OCI-LY1 (cell line): ENCODE data around the gene FNDC8.

Source experiments
- H2AFZ ChIP-seq: fragments of 200-600 bp; sonication (generic), shearing (Covaris generic); 2 replicates; pipeline ENCODE4 v1.6.0; 2014; ENCODE audit warnings: antibody characterized with exemption, mild to moderate bottlenecking, low read length
- H3F3A ChIP-seq: fragments of 200-600 bp; sonication (generic), shearing (Covaris generic); 2 replicates; pipeline ENCODE4 v1.6.0; 2014; ENCODE audit warnings: mild to moderate bottlenecking, antibody characterized with exemption, low read length, moderate library complexity; ENCODE audit not compliant: insufficient read depth
- H3K27ac ChIP-seq: fragments of 200-600 bp; sonication (generic); 2 replicates; pipeline ENCODE4 v1.5.1; 2014; ENCODE audit warnings: low read length, mixed run types, mild to moderate bottlenecking, low read depth; ENCODE audit not compliant: poor library complexity, severe bottlenecking
- H3K27me3 ChIP-seq: fragments of 200-600 bp; sonication (generic); 2 replicates; pipeline ENCODE4 v1.6.0; 2014; ENCODE audit warnings: antibody characterized with exemption, mild to moderate bottlenecking, low read length, moderate library complexity; ENCODE audit not compliant: insufficient read depth
- H3K36me3 ChIP-seq: fragments of 200-600 bp; sonication (generic); 2 replicates; pipeline ENCODE4 v1.6.1; 2014; ENCODE audit warnings: mild to moderate bottlenecking, antibody characterized with exemption, low read length, moderate library complexity, mixed read lengths; ENCODE audit not compliant: insufficient read depth
- H3K4me1 ChIP-seq: fragments of 200-600 bp; sonication (generic); 2 replicates; pipeline ENCODE4 v1.5.1; 2014; ENCODE audit warnings: mild to moderate bottlenecking, low read length, moderate library complexity; ENCODE audit not compliant: insufficient read depth, severe bottlenecking
- H3K4me2 ChIP-seq: fragments of 200-600 bp; sonication (generic), shearing (Covaris generic); 2 replicates; pipeline ENCODE4 v1.6.1; 2014; ENCODE audit warnings: low read length
- H3K4me3 ChIP-seq: fragments of 200-600 bp; sonication (generic); 2 replicates; pipeline ENCODE4 v1.5.1; 2014; ENCODE audit warnings: low read length, low read depth, mild to moderate bottlenecking, mixed read lengths; ENCODE audit not compliant: poor library complexity, severe bottlenecking
- H3K79me2 ChIP-seq: fragments of 200-600 bp; shearing (Covaris generic); 2 replicates; pipeline ENCODE4 v1.6.1; 2016; ENCODE audit warnings: mixed run types, low read length, mixed read lengths; ENCODE audit not compliant: insufficient read depth
- H3K9ac ChIP-seq: fragments of 200-600 bp; sonication (generic), shearing (Covaris generic); 2 replicates; pipeline ENCODE4 v1.6.1; 2014; ENCODE audit warnings: mild to moderate bottlenecking, low read length, mixed read lengths
- H3K9me2 ChIP-seq: fragments of 200-600 bp; sonication (generic), shearing (Covaris generic); 2 replicates; pipeline ENCODE4 v1.6.1; 2014; ENCODE audit warnings: low read depth, mild to moderate bottlenecking, low read length, mixed read lengths
- H3K9me3 ChIP-seq: fragments of 200-600 bp; shearing (Covaris generic); 2 replicates; pipeline ENCODE4 v1.6.1; 2014; ENCODE audit warnings: low read length, mixed read lengths
- H4K20me1 ChIP-seq: fragments of 200-600 bp; sonication (generic), shearing (Covaris generic); 2 replicates; pipeline ENCODE4 v1.6.0; 2016; ENCODE audit warnings: mild to moderate bottlenecking, low read length; ENCODE audit not compliant: insufficient read depth
- CTCF ChIP-seq: fragments of 200-600 bp; sonication (generic), shearing (Covaris generic); IDR thresholded peaks from 2 replicates; pipeline ENCODE4 v1.5.1; 2017; ENCODE audit warnings: mild to moderate bottlenecking, antibody characterized with exemption, low read length, moderate library complexity, mixed read lengths
- EZH2 ChIP-seq: fragments of 200-600 bp; sonication (generic), shearing (Covaris generic); IDR thresholded peaks from 2 replicates; pipeline ENCODE4 v1.8.0; 2017; ENCODE audit warnings: borderline replicate concordance, mixed run types, mild to moderate bottlenecking, antibody characterized with exemption, low read length, moderate library complexity, mixed read lengths

FNDC8 gene

GRCh38 chr17:35074711-35075707, 46.4 kb upstream of the FNDC8 start:
- H3K27me3 ChIP-seq: no peaks in the 10 kb centered on the region
- H3K4me3 ChIP-seq: no peak overlapping the region
- no peak overlapping the region for H3K4me2 ChIP-seq
- TF ChIP-seq CTCF (no peak), EZH2 (no peak)
- H3K27ac ChIP-seq: no peak overlapping the region
- H3F3A ChIP-seq: no peaks in the 10 kb centered on the region
- H3K4me1 ChIP-seq: no peaks in the 10 kb centered on the region
- no peaks in the 10 kb centered on the region for H3K9me2 ChIP-seq
- no peaks in the 10 kb centered on the region for H3K36me3 ChIP-seq
- no peak overlapping the region for H3K9ac ChIP-seq
- H4K20me1 ChIP-seq: no peaks in the 10 kb centered on the region
- no peak overlapping the region for H2AFZ ChIP-seq
- no peaks in the 10 kb centered on the region for H3K9me3 ChIP-seq
- no peaks in the 10 kb centered on the region for H3K79me2 ChIP-seq

- no peak overlapping the region for H3K9ac ChIP-seq
- no peak overlapping the region for H3K4me3 ChIP-seq
- no peak overlapping the region for H3K4me2 ChIP-seq
- no peaks in the 10 kb centered on the region for H3K4me1 ChIP-seq
- H3K27me3 ChIP-seq: no peaks in the 10 kb centered on the region
- H3K36me3 ChIP-seq: no peaks in the 10 kb centered on the region
- no peaks in the 10 kb centered on the region for H4K20me1 ChIP-seq
- H3F3A ChIP-seq: no peaks in the 10 kb centered on the region
- no peaks in the 10 kb centered on the region for H3K9me3 ChIP-seq
- no peaks in the 10 kb centered on the region for H3K79me2 ChIP-seq
- H3K27ac ChIP-seq: no peak overlapping the region
- H3K9me2 ChIP-seq: no peaks in the 10 kb centered on the region
- no peak overlapping the region for H2AFZ ChIP-seq
- TF ChIP-seq EZH2 (no peak), CTCF (no peak)
Measured at GRCh38 chr17:35076874-35077273, 44.5 kb upstream of the FNDC8 start.

GRCh38 chr17:35079547-35080423, 41.6 kb upstream of the FNDC8 start:
- no peak overlapping the region for H3K9ac ChIP-seq
- no peaks in the 10 kb centered on the region for H3F3A ChIP-seq
- no peak overlapping the region for H3K4me3 ChIP-seq
- H3K4me2 ChIP-seq: no peak overlapping the region
- no peaks in the 10 kb centered on the region for H4K20me1 ChIP-seq
- H3K27ac ChIP-seq: no peak overlapping the region
- no peaks in the 10 kb centered on the region for H3K9me2 ChIP-seq
- no peak for TF ChIP-seq CTCF
- no peaks in the 10 kb centered on the region for H3K36me3 ChIP-seq
- no peaks in the 10 kb centered on the region for H3K9me3 ChIP-seq
- no peak overlapping the region for H2AFZ ChIP-seq
- no peaks in the 10 kb centered on the region for H3K27me3 ChIP-seq
- H3K79me2 ChIP-seq: no peaks in the 10 kb centered on the region
- peaks cover 5% of the 10 kb centered on the region for H3K4me1 ChIP-seq
